Testis (tissue), 2 donors: ENCODE data around the gene CEMIP.

Experiments
- POLR2A ChIP-seq: fragments of 450-650 bp; IDR thresholded peaks from one replicate; pipeline ENCODE4 v1.6.1; 2017; ENCODE audit warnings: antibody characterized with exemption, mild to moderate bottlenecking, moderate library complexity
- TF ChIP-seq, protein P1 (sequence below), 3 experiments: fragments of 450-650 bp in 2 of 3; fragments of 200-600 bp in 1 of 3; sonication (generic) in 1 of 3; IDR thresholded peaks; one replicate each; pipeline ENCODE4 v1.5.1; 2016 to 2019; ENCODE audit warnings: antibody characterized with exemption in 3 of 3, mild to moderate bottlenecking in 2 of 3, moderate library complexity in 1 of 3

DNA sequence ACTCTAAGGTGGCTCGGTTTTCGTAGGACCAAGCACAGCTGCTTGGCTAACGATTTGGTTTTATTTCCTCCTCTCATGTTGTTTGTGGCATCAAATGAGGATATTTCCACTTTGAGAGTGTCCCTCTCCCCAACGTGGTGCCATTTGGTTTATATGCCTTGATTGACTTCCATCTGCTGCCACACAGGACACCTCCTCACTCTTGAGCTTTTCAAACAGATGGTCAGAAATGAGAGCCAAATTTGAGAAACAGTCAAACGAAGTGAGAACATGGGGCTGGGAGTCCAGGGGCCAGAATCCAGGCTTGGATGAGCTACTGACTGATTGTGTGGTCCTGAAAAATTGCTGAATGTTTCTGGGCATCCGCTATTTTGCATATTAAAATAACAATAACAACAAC, 43.5 kb downstream of the CEMIP start:
- TF ChIP-seq, protein P1, sequence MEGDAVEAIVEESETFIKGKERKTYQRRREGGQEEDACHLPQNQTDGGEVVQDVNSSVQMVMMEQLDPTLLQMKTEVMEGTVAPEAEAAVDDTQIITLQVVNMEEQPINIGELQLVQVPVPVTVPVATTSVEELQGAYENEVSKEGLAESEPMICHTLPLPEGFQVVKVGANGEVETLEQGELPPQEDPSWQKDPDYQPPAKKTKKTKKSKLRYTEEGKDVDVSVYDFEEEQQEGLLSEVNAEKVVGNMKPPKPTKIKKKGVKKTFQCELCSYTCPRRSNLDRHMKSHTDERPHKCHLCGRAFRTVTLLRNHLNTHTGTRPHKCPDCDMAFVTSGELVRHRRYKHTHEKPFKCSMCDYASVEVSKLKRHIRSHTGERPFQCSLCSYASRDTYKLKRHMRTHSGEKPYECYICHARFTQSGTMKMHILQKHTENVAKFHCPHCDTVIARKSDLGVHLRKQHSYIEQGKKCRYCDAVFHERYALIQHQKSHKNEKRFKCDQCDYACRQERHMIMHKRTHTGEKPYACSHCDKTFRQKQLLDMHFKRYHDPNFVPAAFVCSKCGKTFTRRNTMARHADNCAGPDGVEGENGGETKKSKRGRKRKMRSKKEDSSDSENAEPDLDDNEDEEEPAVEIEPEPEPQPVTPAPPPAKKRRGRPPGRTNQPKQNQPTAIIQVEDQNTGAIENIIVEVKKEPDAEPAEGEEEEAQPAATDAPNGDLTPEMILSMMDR (IDR thresholded peaks at IDR 0.05): no peak
- no peak for TF ChIP-seq POLR2A
